Naive B cell (primary cell): Measurements from ENCODE around the gene TTBK2. TPM values are rescaled to one million over a fixed set of nuclear protein-coding genes. Genes with fewer than 3 reads are reported as not detected.
"Not testable (repeated sequence)": the region's sequence is repeated elsewhere in the genome, so short reads cannot be mapped to it uniquely, and the experiment has no call there.

Experiments
- ATAC-seq, 2 donors: fragments of 150-1000 bp; cut with Tn5 transposase; 2 replicates each; pipeline ENCODE4 v1.10.0; 2021; ENCODE audit warnings: low read depth in 2 of 2, mild to moderate bottlenecking in 2 of 2, moderate library complexity in 2 of 2
- DNase-seq: peaks from one replicate; pipeline ENCODE4 v3.0.0; 2022
- H3K27ac Mint-ChIP-seq, 6 donors: one replicate each; pipeline ENCODE4 v1.8.0; 2020 to 2022; ENCODE audit warnings: mild to moderate bottlenecking in 6 of 6, mixed read lengths in 6 of 6, moderate library complexity in 5 of 6, inconsistent platforms in 2 of 6
- H3K27me3 Mint-ChIP-seq, 3 donors: one replicate each; pipeline ENCODE4 v1.8.0; 2021 to 2022; ENCODE audit warnings: mixed read lengths in 3 of 3, mild to moderate bottlenecking in 1 of 3
- H3K36me3 Mint-ChIP-seq, 2 donors: one replicate each; pipeline ENCODE4 v1.8.0; 2020 to 2022; ENCODE audit warnings: mixed read lengths in 2 of 2, inconsistent platforms in 1 of 2, mild to moderate bottlenecking in 1 of 2
- H3K4me1 Mint-ChIP-seq, 3 donors: one replicate each; pipeline ENCODE4 v1.8.0; 2020 to 2022; ENCODE audit warnings: mixed read lengths in 3 of 3, inconsistent platforms in 1 of 3, mild to moderate bottlenecking in 1 of 3, moderate library complexity in 1 of 3
- H3K4me3 Mint-ChIP-seq, 8 donors: one replicate each; pipeline ENCODE4 v1.8.0; 2020 to 2022; ENCODE audit warnings: mild to moderate bottlenecking in 8 of 8, mixed read lengths in 8 of 8, moderate library complexity in 8 of 8, inconsistent platforms in 2 of 8
- H3K9me3 Mint-ChIP-seq, 7 donors: one replicate each; pipeline ENCODE4 v1.8.0; 2020 to 2022; ENCODE audit warnings: mixed read lengths in 7 of 7, mild to moderate bottlenecking in 5 of 7, inconsistent platforms in 2 of 7, moderate library complexity in 1 of 7
- polyA plus RNA-seq, 6 donors: library from polyadenylated mRNA; unstranded; fragments of 300-500 nt; fragmentation: Illumina TruSeq; gene quantifications; one replicate each; pipeline ENCODE4 v1.2.3, GENCODE V29; 2021; ENCODE audit warnings: low read depth in 6 of 6

TTBK2 gene
- 10 to 100 TPM in 4 of 6 donors, 1 to 10 TPM in 2; 5.7 to 12.0 (median 10.4) TPM for polyA plus RNA-seq

DNA sequence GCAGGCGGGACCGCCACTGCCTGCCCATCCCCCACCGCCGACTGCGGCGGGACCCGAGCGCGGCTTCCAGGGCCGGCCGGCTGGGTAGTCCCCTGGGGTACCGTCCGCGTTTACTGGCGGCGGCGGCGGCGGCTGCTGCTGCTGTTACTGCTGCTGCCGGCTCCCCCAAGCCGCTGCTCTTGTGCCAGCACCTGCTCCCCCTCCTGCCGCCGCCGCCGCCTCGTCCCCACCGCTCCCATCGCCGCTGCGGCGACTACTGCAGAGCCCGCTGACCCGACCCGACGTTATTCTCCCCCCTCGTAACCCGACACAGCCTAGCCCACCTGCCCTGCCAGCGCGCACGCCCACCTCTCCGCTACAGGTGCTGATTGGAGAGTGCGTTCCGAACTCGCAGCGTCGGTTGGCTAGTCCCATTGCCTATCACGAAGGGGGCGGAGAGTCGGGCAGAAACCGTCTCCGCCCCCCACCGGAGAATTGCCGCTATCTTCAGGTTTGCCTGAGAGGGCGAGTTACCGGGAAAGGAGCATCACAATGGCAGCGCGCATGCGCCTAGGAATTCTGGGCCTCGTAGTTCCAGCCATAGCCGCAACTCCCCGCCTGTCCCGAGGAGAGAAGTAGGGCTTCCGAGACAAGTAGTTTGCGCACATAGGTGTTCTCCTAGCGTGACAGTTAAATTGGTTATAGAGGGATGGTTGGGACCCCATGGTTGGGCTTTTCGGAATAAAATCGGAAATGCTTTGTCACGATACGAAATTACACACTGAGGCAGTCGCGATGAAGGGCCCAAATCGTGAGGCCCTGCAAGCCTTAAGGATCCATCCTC is at the start of gene TTBK2:
Gene TTBK2, minus strand, starts transcription at position 260 of the 823 bp plus-strand sequence. CDS start 42,161 bp downstream, outside the sequence.
- no peaks in the 10 kb centered on the region for H3K27me3 Mint-ChIP-seq
- H3K4me3 Mint-ChIP-seq, result peak within 1 kb of the TSS; percentile 93 to 99 (median 97)
- H3K27ac Mint-ChIP-seq, result peak within 1 kb of the TSS; percentile 86 to 93 (median 90)
- peaks cover 0 to under 1% (median 0%) of the 10 kb centered on the region in 7 donors for H3K9me3 Mint-ChIP-seq
- ATAC-seq, result peak; percentile 92 to 94
- no peaks in the 10 kb centered on the region for H3K36me3 Mint-ChIP-seq
- H3K4me1 Mint-ChIP-seq, result peaks cover 31 to 34% (median 31%) of the 10 kb centered on the region in 3 donors
- peak; percentile 97 for DNase-seq

DNA sequence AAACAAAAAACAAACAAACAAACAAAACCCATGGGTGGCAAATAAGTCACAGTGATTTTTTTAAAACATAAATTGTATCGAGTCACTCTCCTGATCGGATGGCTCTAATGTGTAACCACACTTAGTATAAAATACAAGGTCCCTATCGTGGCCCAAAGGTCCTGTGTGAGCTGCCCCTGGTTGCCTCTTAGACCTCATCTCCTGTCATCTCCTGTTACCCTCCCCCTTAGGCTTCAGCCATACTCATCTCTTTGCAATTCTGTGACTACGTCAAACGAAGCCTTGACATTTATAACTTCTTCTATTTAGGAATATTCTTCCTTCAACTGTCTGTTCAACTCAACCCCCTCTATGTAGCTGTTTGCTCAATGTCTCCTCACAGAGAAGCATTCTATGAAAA is 43.9 kb upstream of the TTBK2 start:
- ATAC-seq (no peak), DNase-seq (no peak)
- Mint-ChIP-seq H3K36me3 (peaks cover 31 to 56% of the 10 kb centered on the region in 2 donors), H3K9me3 (peaks cover 0 to 4% (median 0%) of the 10 kb centered on the region in 7 donors), H3K27me3 (no peaks in the 10 kb centered on the region), H3K27ac (no peak overlapping the region), H3K4me1 (peaks cover 0 to 4% (median 0%) of the 10 kb centered on the region in 3 donors), H3K4me3 (no peak overlapping the region)

DNA sequence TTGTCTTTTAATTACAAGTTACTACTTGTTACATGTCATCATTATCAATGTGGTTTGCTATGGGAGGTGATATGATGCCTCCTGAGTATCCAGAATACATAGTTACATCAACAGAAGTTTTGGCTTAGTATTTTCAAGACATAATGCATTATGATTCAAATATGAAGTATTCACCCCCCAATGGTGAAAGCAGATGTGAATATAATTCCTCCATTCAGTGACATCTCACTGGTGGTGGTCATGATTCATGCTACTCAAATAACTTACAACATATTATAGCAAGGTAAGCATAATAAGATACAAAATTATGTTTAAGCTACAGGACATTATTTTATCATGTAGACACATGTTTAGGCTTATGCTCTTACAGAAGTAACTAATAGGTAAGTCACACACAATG is 34.9 kb upstream of the TTBK2 start:
- no peaks in the 10 kb centered on the region for H3K27me3 Mint-ChIP-seq
- peaks cover 26 to 55% of the 10 kb centered on the region in 2 donors for H3K36me3 Mint-ChIP-seq
- H3K9me3 Mint-ChIP-seq, result no peaks in the 10 kb centered on the region
- no peak for ATAC-seq
- H3K4me1 Mint-ChIP-seq, result no peaks in the 10 kb centered on the region
- no peak overlapping the region for H3K27ac Mint-ChIP-seq
- no peak overlapping the region for H3K4me3 Mint-ChIP-seq
- no peak for DNase-seq

DNA sequence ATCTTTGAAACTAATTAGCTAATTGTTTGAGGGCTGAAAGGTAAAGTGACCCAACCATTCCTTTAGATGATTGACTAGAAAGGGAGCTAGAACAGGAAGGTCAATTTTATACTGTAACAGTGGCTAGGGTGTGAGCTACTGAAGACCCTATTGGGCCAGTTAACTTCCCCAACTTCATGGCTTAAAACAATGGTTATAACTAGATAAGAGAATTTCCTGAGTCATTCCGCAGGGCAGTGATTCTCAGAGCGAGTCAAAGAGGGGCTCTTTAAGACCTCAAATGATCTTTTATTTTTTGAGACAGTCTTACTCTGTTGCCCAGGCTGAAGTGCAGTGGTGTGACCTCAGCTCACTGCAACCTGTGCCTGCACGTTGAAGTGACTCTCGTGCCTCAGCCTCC is 33.7 kb upstream of the TTBK2 start:
- peaks cover 20 to 49% of the 10 kb centered on the region in 2 donors for H3K36me3 Mint-ChIP-seq

DNA sequence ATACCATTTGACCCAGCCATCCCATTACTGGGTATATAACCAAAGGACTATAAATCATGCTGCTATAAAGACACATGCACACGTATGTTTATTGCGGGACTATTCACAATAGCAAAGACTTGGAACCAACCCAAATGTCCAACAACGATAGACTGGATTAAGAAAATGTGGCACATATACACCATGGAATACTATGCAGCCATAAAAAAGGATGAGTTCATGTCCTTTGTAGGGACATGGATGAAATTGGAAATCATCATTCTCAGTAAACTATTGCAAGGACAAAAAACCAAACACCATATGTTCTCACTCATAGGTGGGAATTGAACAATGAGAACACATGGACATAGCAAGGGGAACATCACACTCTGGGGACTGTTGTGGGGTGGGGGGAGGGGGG is 28.3 kb upstream of the TTBK2 start:
- H3K9me3 Mint-ChIP-seq, ATAC-seq, DNase-seq, H3K4me1 Mint-ChIP-seq, H3K4me3 Mint-ChIP-seq, H3K27ac Mint-ChIP-seq, H3K27me3 Mint-ChIP-seq: not testable (repeated sequence)
- H3K36me3 Mint-ChIP-seq, result peaks cover 9 to 35% of the 10 kb centered on the region in 2 donors

More for the DNA sequence above, 33.7 kb upstream of the TTBK2 start:
- DNase-seq (no peak), ATAC-seq (no peak)
- no peaks in the 10 kb centered on the region for H3K27me3 Mint-ChIP-seq
- no peaks in the 10 kb centered on the region for H3K9me3 Mint-ChIP-seq
- no peak overlapping the region for H3K27ac Mint-ChIP-seq
- no peak overlapping the region for H3K4me3 Mint-ChIP-seq
- H3K4me1 Mint-ChIP-seq, result no peaks in the 10 kb centered on the region

DNA sequence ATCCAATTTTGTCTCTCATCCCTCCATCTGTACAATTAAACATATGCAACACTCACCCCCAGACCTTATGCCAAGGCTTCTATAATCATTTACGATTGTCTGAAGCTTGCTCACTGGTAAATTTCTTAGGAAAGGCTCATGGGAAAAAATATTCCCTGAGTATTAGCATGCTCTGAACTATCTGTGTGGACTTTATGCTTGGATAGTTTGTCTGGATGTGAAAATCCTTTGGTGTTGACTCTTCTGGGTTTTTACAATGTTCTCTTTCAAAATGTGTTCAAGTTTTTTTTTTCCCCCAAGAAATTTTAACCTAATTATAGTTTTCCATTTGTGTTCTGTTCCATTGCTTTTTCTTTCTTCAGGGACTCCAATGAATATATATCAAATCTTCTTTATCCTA is 19.9 kb upstream of the TTBK2 start:
- Mint-ChIP-seq H3K9me3 (no peaks in the 10 kb centered on the region), H3K4me3 (no peak overlapping the region), H3K4me1 (no peaks in the 10 kb centered on the region), H3K27me3 (no peaks in the 10 kb centered on the region), H3K27ac (peak overlapping the region in 1 of 6 donors; percentile 10), H3K36me3 (peaks cover 0 to 13% of the 10 kb centered on the region in 2 donors)
- no peak for DNase-seq
- ATAC-seq, result no peak

DNA sequence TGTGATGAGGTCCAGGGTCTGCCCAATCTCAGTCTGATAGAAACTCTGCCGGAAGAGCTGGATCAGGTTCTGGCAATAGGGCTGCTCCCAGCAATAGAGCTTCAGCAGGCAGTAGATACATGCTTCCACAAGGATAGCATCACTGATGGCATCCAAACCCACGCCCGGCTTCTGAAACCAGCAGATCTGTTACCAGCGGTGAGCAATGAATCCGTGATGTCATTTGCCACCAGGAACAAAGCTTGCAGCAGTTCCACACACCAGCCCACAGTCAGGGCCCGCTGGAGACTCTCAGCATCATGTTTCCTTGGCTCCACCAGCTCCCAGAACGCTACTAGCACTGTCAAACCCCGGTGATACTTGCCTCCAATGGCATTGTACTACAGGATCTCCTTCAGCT is 19.3 kb upstream of the TTBK2 start:
- Mint-ChIP-seq H3K36me3 (peaks cover 0 to 7% of the 10 kb centered on the region in 2 donors), H3K4me3 (peak overlapping the region in 1 of 8 donors; percentile 52), H3K4me1 (no peaks in the 10 kb centered on the region), H3K27me3 (no peaks in the 10 kb centered on the region), H3K27ac (no peak overlapping the region), H3K9me3 (no peaks in the 10 kb centered on the region)
- ATAC-seq (no peak), DNase-seq (no peak)

DNA sequence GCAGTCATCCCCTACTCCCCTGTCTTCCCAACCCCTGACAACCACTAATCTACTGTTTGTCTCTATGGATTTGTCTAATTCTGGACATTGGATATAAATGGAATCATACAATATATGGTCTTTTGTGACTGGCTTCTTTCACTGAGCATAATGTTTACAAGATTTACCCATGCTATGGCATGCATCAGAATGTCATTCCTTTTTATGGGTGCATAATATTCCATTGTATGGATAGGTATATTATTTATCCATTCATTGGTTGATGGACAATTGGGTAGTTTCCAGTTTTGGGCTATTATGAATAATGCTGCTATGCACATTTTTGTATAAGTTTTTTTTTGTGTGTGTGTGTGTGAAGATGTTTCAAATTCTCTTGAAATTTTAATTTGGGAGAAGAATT is 16.6 kb upstream of the TTBK2 start:
- ATAC-seq, result no peak
- Mint-ChIP-seq H3K4me3 (no peak overlapping the region), H3K27me3 (no peaks in the 10 kb centered on the region), H3K9me3 (no peaks in the 10 kb centered on the region), H3K27ac (no peak overlapping the region), H3K36me3 (no peaks in the 10 kb centered on the region), H3K4me1 (no peaks in the 10 kb centered on the region)
- DNase-seq, result no peak

DNA sequence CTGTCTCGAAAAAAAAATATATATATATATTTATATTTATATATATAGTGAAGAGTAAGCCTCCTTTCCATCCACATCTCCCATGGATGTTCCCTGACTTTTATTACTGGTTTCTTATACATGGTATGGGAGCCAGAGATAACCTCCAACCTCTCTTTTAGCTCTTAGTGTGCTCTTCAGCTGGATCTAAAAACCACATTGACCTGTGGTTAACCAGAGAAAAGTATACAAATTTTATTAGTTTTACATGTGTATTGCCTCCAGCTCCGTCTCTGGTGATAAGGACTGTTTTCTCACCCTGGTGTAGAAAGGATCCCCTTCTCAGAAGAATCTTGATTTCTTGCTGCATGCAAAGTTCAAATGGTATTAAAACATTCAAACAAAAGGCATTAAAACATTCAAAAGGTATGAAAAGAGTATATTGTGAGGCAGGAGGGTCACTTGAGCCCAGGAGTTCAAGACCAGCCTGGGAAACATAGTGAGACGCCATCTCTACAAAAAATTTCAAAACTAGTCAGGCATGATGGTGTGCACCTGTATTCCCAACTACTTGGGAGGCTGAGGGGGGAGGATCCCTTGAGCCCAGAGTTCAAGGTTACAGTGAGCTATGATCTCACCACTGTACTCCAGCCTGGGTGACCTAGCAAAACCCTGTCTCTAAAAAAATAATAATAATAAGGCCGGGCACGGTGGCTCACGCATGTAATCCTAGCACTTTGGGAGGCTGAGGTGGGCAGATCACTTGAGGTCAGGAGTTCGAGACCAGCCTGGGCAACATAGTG is 13.5 kb upstream of the TTBK2 start:
- no peak overlapping the region for H3K4me3 Mint-ChIP-seq
- no peak for DNase-seq
- H3K4me1 Mint-ChIP-seq, result no peaks in the 10 kb centered on the region
- ATAC-seq, result no peak
- H3K27ac Mint-ChIP-seq, result no peak overlapping the region
- H3K9me3 Mint-ChIP-seq, result no peaks in the 10 kb centered on the region
- H3K36me3 Mint-ChIP-seq, result no peaks in the 10 kb centered on the region
- H3K27me3 Mint-ChIP-seq, result no peaks in the 10 kb centered on the region

DNA sequence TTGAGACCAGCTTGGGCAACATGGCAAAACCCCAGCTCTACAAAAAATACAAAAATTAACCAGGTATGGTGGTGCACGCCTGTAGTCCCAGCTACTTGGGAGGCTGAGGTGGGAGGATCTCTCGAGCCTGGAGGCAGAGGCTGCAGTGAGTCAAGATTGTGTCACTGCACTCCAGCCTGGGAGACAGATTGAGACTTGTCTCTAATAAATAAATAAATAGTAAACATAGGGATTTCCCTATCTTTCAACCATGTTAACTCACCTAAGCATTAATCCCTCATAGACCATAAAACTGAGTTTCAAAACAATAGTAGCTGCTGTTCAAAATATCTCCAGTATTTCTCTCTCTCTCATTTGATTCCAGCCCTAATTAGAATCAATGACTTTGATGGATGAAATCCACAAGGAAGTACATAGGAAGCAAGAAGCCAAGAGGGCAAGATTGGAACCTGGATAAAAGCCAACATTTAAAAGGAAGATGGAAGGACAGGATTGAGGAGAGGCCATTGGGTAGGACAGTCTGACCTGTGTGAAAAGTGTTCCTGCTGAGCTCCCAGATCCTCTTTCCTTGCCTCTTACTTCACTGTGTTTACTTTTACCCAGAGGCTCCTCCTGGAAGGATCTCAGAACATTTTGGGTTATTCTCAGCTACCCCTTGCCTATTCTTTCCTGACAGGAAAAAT is 12.4 kb upstream of the TTBK2 start:
- Mint-ChIP-seq H3K27ac (peak overlapping the region in 1 of 6 donors; percentile 69), H3K9me3 (no peaks in the 10 kb centered on the region), H3K27me3 (no peaks in the 10 kb centered on the region), H3K36me3 (no peaks in the 10 kb centered on the region), H3K4me3 (no peak overlapping the region), H3K4me1 (no peaks in the 10 kb centered on the region)
- ATAC-seq, result no peak
- no peak for DNase-seq

DNA sequence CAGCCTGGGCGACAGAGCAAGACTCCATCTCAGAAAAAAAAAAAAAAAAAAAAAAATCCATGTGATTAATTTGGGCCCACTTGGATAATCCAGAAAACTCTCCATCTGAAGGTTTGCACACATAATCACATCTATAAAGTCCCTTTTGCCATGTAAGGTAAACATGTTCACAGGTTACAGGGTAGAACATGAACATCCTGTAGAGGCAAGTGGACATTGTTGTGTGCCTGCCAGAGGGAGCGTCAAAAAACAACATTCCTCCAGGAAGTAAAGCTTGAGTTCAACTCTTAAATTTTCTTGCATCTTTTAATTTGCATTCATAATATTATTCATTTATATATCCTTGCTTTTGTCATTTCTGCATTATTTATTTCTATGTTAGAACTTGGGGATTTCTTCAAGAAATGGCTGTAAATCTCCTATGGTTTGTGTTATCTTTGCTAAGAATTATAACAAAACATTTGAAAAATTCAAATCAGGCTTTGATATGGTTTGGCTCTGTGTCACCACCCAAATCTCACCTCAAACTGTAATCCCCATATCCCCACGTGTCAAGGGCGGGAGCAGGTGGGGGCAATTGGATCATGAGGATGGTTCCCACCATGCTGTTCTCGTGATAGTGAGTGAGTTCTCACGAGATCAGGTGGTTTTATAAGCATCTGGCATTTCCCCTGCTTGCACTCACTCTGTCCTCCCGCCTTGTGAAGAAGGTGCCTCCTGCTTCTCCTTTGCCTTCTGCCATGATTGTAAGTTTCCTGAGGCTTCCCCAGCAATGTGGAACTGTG is 11.3 kb upstream of the TTBK2 start:
- ATAC-seq, result no peak
- no peaks in the 10 kb centered on the region for H3K27me3 Mint-ChIP-seq
- H3K4me3 Mint-ChIP-seq, result no peak overlapping the region
- no peak for DNase-seq
- no peak overlapping the region for H3K27ac Mint-ChIP-seq
- H3K9me3 Mint-ChIP-seq, result no peaks in the 10 kb centered on the region
- H3K4me1 Mint-ChIP-seq, result no peaks in the 10 kb centered on the region
- H3K36me3 Mint-ChIP-seq, result no peaks in the 10 kb centered on the region

DNA sequence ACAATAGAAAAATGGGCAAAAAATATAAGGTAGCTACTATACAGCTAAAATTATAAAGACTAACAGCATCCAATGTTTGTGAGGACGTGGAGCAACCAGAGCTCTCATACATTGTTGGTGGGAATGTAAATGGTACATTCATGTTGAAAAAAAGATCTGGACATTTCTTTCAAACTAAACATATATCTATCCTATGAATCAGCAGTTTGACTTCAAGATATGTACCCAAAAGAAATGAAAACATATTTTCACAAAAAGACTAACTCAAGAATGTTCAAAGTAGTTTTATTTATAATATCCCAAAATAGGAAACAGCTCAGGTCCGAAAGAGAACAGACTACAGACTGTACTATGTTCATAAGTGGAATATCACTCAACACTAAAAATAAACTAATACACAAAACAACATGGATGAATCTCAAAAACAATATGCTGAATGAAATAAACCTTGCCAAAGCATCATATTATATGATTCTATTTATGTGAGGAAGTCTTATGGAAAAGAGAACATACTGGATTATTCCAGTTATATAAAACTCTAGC is 8.8 kb upstream of the TTBK2 start:
- DNase-seq, result no peak
- H3K27ac Mint-ChIP-seq, result no peak overlapping the region
- ATAC-seq, result no peak
- no peaks in the 10 kb centered on the region for H3K4me1 Mint-ChIP-seq
- H3K36me3 Mint-ChIP-seq, result no peaks in the 10 kb centered on the region
- no peaks in the 10 kb centered on the region for H3K27me3 Mint-ChIP-seq
- H3K4me3 Mint-ChIP-seq, result no peak overlapping the region
- H3K9me3 Mint-ChIP-seq, result no peaks in the 10 kb centered on the region
